Measurements from ENCODE around the gene TRAPPC2L.
"Not testable (repeated sequence)": the region's sequence is repeated elsewhere in the genome, so short reads cannot be mapped to it uniquely, and the experiment has no call there.

The TRAPPC2L gene

DNA sequence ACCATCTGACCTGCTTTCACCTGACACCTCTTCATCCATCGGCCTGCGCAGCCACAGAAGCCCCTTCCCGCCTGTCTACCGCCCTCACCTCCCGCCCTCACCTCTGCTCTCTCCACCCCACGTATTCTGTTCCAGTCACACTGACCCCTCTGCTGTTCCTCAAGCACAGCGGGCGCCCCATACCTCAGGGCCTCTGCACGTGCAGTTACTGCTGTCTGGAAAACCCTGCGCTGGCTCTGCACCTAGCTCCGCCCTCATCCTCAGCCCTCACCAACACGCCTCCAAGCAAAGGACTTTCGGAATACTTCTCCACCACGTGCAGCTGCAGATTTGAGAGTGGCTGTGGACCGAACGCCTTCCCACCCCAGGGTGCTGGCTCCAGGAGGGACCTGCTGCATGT, 34.2 kb downstream of the TRAPPC2L start:
- no peak for DNase-seq (ENCODE audit: low read depth in 2 of 2)

DNA sequence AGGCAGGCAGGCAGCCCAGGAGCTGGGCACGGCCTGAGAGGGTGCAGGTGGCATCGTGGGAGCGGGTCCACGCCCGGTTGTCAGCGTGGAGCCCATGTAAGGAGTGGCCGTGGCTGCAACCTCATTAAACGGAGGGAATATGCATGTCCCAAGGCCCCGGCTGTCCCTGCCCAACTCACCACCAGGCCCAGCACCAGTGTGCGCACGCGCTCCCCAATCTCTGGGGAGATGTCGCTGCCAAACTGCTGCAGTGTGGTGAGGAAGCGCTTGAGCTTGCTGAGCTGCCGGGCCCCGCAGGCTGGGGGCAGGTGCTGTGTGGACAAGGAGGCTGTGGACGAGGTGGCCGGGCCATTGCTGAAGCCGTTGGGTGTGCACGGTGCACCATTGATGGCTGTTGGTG, 35.1 kb downstream of the TRAPPC2L start:
- DNase-seq (ENCODE audit: low read depth in 2 of 2), result no peak

DNA sequence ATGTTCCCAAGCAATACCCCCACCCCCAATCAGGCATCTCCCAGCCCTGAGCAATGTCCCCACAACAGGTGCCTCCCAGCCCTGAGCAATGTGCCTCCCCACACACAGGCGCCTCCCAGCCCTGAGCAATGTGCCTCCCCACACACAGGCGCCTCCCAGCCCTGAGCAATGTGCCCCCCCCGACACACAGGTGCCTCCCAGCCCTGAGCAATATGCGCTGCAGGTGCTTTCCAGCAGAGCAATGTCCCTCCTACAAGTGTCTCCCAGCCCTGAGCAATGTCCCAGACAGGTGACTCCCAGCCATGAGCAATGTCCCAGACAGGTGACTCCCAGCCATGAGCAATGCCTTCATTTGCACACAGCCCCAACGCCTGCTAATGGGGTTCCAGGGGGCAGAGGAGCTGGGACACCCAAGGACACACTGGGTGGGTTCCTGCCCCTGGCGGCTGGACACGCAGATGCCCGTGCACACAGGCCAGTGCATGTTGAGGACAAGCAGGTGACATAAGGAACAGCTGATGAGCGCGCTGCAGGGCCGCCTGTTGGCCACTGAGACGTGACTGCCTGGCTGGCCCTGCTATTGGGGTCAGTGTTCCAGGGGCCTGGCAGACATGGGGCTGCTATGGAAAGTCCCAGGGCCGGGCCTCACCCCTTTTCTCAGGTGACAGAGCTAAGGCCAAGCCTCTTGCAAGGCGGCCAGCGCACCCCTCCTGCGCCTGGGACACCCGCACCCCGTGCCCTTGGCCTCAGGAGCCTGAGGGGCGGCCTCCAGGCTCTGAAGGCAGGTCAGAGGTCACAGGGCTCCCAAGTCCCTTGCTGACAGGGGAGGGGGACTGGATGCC, 36.4 kb downstream of the TRAPPC2L start:
- no peak for DNase-seq (ENCODE audit: low read depth in 2 of 2)

DNA sequence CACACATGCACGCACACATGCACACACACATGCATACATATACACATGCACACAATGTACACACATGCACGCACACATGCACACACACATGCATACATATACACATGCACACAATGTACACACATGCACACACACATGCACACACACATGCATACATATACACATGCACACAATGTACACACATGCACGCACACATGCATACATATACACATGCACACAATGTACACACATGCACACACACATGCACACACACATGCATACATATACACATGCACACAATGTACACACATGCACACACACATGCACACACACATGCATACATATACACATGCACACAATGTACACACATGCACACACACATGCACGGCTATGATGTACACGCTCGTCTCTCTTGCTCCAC, 37.3 kb downstream of the TRAPPC2L start:
- not testable (repeated sequence) for DNase-seq (ENCODE audit: low read depth in 2 of 2)

DNA sequence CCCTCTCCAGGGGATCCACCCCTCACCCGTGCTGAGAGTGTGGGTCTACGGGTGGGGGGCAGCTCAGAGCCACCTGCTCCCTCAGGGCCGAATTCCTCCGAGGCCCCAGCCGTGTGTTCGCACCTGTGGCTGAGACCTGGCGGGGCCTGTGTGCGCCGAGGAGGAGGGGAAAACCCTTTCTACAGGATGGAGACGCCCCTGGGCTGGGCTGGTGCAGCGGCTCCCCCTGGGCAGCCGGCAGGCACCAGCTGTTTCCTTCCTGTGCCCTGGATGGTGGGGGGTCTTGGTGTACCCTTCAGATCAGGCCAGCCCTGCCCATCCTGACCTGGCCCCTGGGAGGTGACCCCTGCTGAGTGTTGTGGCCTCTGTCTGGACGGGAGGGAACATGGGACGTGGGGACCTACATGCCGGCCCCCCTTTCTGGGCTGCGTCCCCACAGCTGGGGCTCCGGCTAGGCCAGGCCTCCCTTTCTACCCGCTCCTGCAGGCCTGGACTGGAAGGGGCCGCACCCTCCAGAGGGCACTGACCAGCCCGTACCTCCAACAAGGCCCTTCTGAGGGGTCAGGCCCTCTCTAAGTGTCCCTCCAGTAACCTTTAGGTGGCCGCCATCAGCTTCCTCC, 37.9 kb downstream of the TRAPPC2L start:
- no peak for DNase-seq (ENCODE audit: low read depth in 2 of 2)

DNA sequence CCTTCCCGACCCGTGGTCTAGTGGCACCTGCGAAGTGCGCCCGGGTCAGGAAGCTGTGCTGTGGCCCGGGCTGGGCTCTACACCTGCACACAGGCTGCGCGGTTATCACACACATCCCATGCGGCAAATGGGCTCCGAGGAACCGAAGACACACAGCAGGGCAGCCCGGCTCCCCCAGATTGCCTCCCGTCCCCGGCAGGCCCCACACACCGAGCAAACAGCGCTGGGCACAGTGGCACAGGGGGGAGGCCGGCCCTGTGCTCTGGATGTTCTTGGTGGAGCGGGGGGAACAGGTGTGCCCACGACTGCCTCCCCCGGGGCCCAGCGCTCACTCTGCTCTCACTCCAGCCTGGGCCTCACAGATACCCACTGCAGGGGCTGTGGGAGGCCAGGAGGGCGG, 38.4 kb downstream of the TRAPPC2L start:
- DNase-seq (ENCODE audit: low read depth in 2 of 2), result no peak

DNA sequence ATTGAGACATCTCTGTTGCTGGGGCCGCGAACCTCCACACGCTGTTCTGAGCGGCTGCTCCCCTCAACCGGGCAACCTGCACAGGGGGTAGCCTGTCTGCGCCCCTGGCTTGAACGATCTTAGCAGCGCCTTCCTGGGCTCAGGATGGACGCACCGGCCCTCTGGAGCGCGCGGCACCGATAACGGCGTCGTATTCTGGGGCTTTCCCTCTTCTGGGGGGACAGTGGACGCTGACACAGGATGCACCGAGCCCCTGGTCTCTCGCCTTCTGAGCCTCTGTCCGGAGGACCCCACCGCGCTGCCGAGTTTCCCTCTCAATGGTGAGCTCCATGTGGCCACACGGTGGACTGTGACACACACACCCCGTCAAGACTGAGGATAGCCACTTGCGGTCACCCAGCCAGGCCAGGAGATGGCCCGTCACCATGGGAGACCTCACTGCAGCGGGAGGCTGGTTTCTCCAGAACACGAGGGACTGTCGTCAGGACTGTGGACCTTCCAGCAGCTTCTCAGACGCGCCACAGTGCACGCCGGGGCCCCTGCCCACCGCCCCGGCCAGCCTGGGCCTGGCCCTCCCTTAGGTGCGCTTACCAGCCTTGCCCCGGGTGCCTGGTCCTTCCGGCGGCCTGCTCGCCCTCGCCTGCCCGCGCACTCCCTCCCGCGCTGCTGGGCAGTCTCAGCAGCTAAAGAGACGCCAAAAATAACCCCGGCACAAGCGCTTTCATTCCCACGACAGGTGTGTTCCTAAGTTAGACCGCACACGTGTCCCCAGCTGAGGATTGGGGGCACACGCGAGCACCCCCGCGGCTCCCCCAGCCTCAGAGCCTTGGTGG, 39.5 kb downstream of the TRAPPC2L start:
- no peak for DNase-seq (ENCODE audit: low read depth in 2 of 2)

DNA sequence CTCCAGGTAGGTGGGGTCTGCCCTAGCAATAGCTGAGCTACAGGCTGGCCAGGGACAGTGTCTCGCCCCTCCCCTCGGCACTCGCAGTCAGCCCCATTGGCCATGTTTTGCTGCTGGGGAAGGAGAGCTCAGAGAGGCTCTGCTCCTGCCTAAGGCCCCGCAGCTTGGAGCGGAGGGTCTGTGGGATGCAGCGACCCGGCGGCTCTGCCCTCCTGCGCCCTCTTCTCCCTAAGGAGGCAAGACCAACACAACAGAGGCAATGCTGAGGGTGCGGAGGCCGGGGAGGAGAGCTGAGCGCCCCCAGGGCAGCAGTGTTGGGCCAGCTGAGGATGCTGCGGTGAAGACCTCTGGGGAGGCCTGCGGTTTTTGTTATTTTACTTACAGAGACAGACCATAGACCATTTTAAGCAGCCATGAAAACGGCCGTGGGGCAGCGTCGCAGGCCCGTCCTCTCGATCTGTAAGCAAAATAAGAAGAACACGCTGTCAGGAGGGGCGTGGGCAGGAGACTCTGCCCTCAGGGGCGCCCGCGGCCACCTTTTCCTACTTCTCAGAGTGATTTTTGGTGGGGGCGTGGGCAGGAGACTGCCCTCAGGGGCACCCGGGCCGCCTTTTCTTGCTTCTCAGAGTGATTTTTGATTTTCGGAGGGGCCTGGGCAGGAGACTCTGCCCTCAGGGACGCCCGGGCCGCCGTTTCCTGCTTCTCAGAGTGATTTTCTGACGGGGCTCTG, 40.9 kb downstream of the TRAPPC2L start:
- no peak for DNase-seq (ENCODE audit: low read depth in 2 of 2)

DNA sequence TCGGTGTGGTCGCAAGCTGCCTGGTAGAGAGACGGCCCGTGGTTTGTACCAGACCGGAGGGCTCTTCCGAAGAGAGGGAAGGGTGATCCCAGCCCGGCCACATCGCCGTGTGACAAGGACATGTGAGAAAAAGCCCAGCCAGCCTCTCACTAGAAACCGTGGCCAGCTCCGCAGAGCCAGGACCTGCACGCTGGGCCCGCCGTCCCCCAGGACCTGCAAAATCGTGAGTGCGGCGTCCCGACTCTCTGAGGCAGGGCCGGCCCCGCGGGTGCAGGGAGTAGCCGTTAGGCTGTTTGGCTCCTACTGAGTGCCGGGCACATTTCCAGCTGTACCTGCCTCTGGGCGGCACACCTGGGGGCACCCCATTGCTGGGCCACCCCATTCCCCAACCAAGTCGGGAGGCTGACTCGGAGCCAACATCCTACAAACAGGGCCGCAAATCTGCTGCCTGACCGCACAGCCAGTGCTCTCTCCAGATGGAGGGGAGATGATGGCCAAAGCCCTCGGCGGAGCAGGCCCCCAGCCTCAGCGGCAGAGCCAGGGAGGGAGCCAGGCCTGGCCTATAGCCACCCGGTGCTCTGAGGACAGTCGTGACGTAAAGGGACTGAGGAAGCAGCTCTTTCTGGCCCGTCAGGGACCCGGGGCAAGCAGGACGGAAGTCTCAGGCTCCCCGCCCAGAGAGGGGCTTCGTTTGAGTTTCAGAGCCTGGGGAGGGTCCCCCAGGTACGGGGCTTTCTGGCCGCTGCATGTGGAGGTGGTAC, 43.2 kb downstream of the TRAPPC2L start:
- DNase-seq (ENCODE audit: low read depth in 2 of 2), result no peak

DNA sequence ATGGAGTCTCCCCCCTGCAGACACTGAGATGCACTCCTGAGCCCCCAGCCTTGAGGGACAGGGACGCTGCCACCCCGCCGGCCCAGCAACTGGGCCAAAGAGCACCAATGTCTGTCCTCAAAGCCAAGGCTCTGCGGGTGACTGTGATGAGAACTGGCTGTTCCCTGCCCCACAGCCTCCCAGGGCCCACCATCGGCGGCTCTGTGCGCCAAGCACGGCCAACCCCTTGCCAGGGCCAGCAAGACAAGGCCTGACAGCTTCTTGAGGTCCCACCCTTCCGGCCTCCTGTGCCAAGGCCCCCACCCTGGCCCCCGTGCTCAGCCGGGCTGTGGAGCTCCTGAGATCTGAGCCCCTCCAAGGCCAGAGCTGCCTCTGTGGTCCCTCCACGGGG, 43.7 kb downstream of the TRAPPC2L start:
- DNase-seq (ENCODE audit: low read depth in 2 of 2), result no peak

DNA sequence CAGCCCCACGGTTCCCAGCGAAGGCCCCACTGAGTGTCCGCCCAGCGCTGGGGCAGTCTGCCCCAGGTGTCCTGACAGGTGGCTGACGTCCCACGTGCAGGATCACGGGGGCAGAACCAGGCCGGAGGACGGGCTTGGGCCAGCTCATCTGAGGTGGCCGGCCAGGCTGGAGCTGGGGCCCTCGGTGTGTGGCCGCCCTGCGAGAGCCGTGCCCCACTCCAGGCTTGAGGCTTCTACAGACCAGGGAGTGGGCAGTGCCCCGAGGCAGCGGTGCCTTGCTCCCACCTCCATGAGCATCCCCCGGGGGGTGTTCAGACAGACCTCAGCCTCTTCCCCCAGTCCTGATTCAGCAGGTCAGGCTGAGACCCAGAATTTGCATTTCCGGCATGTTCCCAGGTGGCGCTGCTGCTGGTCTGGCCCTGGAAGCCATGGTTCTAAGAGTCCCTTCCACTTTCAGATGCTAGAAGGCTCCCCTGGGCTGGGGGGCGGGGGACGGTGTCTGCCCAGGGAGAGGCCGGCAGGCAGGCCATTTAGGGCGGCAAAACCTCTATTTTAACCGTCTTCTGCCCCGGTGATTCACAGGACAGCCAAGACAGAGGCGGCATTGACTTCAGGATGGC, 44.9 kb downstream of the TRAPPC2L start:
- no peak for DNase-seq (ENCODE audit: low read depth in 2 of 2)

DNA sequence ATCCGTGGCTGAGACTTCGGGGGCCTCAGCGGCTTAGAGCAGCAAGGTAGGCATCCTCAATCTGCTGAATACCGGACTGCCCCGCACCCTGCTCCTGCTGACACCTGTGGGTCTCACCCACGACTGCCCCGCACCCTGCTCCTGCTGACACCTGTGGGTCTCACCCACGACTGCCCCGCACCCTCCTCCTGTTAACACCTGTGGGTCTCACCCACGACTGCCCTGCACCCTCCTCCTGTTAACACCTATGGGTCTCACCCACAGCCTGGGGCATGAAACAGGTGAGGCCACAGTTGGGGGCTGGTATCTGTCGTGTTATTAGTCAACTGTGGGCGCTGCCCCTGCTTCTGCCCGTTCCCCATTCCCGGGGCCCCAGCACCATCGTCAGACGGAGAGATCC, 45.8 kb downstream of the TRAPPC2L start:
- DNase-seq (ENCODE audit: low read depth in 2 of 2), result no peak

DNA sequence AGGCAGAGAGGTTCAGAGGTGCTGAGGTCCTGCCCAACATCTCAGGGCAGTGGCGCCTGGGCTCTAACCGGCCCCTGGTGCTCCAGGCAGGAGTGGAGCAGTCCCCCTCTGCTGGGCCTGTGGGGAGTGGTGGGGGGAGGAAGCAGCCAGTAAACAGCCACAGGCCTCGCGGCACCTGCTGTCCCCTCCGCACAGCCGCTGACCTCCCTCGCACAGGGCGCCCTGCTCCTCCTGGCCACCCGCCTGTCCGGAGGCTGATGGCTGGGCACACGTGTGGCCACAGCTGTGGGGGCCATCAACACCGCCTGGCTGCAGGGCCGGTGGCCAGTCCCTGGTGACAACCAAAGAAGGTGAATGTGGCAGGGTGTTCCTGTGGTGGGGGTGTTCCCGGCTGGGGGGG, 46.3 kb downstream of the TRAPPC2L start:
- DNase-seq (ENCODE audit: low read depth in 2 of 2), result no peak

DNA sequence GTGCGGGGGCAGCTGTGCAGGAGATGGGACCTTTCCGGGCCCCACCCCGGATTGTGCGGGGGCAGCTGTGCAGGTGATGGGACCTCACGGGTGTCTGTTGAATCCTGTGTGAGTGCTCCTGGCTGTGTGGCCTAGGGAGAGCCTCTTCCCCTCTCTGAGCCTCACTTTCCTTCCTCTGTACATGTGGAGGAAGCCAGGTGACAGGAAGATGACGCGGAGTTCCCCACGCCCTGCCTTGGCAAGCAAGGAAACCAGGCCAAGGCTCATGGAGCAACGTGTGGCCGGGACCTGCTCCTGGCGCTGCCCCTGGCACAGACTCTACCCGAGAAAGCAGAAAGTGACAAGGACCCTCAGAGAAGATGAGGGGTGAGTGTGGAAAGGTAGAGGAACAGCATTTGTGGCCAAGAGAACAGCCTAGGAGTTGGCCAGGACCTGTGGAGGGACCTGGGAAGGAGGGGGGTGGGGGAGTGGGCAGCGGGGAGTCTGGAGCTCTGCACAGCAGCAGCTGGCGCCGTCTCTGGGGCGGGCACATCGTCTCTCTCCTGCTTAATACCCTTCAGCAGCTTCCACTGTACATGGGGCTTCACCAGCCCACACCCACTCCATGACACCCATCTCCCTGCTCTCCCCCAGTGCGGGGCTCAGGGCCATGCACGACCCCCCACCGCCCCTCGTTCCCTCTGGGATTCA, 47.9 kb downstream of the TRAPPC2L start:
- no peak for DNase-seq (ENCODE audit: low read depth in 2 of 2)

DNA sequence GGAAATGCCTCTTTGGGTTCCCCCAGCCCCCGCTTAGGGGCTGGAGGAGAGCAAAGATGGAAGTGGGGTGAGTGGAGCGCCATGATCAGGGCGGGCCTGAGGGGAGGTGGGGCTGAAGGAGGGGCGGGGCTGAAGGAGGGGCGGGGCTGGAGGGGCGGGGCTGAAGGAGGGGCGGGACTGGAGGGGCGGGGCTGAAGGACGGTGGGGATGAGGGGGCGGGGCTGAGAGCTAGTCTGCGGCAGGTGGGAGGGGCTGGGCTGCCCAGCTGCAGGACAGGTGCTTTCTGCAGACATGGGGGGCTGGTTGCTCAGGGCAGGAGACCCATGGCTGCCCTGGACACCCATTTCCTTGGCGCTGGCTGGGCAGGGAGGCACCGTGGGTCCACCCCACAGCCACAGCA, 48.6 kb downstream of the TRAPPC2L start:
- no peak for DNase-seq (ENCODE audit: low read depth in 2 of 2)

DNA sequence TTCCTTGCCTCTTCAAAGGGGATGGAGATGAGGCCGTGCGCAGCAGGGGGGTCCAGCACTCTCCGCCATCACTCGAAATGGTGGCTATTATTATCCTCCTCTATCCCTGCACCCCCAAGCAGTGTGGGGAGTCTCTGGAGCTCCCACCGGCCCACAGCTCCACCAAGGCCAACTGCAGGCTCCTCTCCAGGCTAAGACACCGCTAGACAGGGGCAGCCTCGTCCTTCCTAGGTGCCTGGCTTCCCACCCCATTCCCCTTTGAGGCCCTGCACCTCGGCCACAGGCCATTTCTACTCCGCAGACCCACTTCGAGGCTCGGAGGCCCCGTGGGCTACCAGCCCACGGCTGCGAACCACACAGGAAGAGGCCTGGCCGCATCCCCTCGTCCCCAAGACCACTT, 49.1 kb downstream of the TRAPPC2L start:
- no peak for DNase-seq (ENCODE audit: low read depth in 2 of 2)

DNA sequence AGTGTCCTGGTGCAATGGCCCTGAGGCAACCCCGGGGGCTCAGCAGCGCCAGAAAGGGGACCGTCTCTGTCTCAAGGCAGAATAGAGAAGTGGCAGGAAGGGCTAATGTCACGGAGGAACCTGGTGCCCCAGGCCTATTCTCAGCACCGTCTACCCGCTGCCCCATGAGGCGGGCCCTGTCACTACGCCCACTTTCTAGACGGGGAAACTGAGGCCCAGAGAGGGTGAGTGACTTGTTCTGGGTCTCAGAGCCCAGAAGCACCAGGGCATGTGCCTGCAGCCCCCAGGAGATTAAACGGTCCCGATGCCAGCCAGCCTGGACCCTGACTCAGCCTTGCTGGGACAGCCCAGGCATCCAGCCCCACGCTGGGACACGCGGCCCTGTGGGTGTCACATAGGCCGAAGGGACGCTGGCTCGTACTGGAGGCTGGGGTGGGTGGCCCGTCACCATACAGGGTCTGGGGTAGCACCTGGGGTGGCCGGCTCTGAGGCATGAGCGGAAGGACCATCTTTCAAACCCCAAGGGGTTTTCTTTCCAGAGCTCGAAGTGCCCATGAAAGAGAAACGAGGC, 49.7 kb downstream of the TRAPPC2L start:
- DNase-seq (ENCODE audit: low read depth in 2 of 2), result no peak

DNA sequence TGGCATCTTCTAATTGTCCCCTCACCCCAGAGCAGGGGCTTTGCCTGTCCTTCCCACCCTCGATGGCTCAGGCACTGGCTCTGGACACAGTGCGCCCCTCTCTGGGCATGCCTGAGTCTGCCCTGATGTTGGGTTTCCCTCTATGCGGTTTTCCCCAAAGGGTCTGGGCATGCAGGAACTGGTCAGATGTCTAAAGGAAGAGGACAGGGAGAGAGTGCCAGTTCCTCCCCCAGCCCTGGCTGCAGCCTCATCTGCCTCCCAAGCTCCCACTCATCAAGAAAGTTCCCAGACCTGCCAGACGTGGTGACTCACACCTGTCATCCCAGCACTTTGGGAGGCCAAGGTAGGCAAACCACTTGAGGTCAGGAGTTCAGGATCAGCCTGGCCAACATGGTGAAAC, 50.8 kb downstream of the TRAPPC2L start:
- DNase-seq (ENCODE audit: low read depth in 2 of 2), result no peak

DNA sequence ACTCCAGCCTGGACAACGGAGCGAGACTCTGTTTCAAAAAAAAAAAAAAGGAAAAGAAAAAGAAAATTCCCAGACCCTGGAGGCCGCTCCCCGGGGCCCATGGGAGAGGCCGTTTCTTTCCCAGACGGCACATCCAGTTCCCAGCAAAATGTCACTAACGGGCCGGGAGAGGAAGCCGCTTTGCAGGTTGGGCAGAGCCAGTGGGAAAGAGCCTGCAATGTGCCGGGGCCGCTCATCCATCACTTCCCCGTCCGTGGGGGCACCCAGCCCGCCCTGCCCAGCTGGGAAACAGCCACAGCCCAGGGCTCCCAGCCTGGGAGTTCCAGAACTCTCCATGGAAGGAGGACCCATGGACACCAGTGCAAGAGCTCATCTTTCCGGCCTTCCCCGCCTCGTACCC, 51.4 kb downstream of the TRAPPC2L start:
- no peak for DNase-seq (ENCODE audit: low read depth in 2 of 2)
